Measurements from ENCODE around the gene SH3RF3. TPM values are rescaled to one million over a fixed set of nuclear protein-coding genes. Genes with fewer than 3 reads are reported as not detected.

Gene SH3RF3
- total RNA-seq, 1 experiment from 2014 or later, result 21.7 TPM

- Mint-ChIP-seq H3K9me3 (ENCODE audit: unreplicated experiment) (no peaks in the 10 kb centered on the region), H3K4me3 (ENCODE audit: unreplicated experiment) (no peak overlapping the region), H3K27me3 (ENCODE audit: insufficient read depth, unreplicated experiment) (no peaks in the 10 kb centered on the region), H3K36me3 (ENCODE audit: insufficient read depth, unreplicated experiment) (peaks cover 18% of the 10 kb centered on the region), H3K27ac (ENCODE audit: low read depth, unreplicated experiment) (no peak overlapping the region), H3K4me1 (ENCODE audit: insufficient read depth, unreplicated experiment) (no peaks in the 10 kb centered on the region)
- no peak for DNase-seq (ENCODE audit: unreplicated experiment)
- CTCF ChIA-PET, result no interaction called here
- no peak for TF ChIP-seq CTCF (IDR thresholded peaks at IDR 0.05; ENCODE audit: unreplicated experiment)
- intact Hi-C loops (cut with micrococcal nuclease), result no loop called here
- BruUV-seq (replicated peaks), result no TSS peak
- POLR2A ChIA-PET, result no interaction called here
Measured at GRCh38 chr2:109454765-109455394, 325.9 kb downstream of the SH3RF3 start.

GRCh38 chr2:109455731-109456691 is 327.0 kb downstream of the SH3RF3 start:
- Mint-ChIP-seq H3K27me3 (ENCODE audit: insufficient read depth, unreplicated experiment) (no peaks in the 10 kb centered on the region), H3K9me3 (ENCODE audit: unreplicated experiment) (no peaks in the 10 kb centered on the region), H3K4me1 (ENCODE audit: insufficient read depth, unreplicated experiment) (no peaks in the 10 kb centered on the region), H3K27ac (ENCODE audit: low read depth, unreplicated experiment) (no peak overlapping the region), H3K36me3 (ENCODE audit: insufficient read depth, unreplicated experiment) (peaks cover 6% of the 10 kb centered on the region), H3K4me3 (ENCODE audit: unreplicated experiment) (no peak overlapping the region)
- no TSS peak for BruUV-seq (replicated peaks)
- intact Hi-C loops (cut with micrococcal nuclease), result no loop called here
- no peak for DNase-seq (ENCODE audit: unreplicated experiment)
- no peak for TF ChIP-seq CTCF (IDR thresholded peaks at IDR 0.05; ENCODE audit: unreplicated experiment)
- CTCF ChIA-PET, result no interaction called here
- POLR2A ChIA-PET, result no interaction called here

GRCh38 chr2:109456776-109457175 is 327.8 kb downstream of the SH3RF3 start:
- CTCF ChIA-PET, result no interaction called here
- no peak for TF ChIP-seq CTCF (IDR thresholded peaks at IDR 0.05; ENCODE audit: unreplicated experiment)
- intact Hi-C loops (cut with micrococcal nuclease), result no loop called here
- H3K4me1 Mint-ChIP-seq (ENCODE audit: insufficient read depth, unreplicated experiment), result no peaks in the 10 kb centered on the region
- no peak overlapping the region for H3K4me3 Mint-ChIP-seq (ENCODE audit: unreplicated experiment)
- H3K9me3 Mint-ChIP-seq (ENCODE audit: unreplicated experiment), result no peaks in the 10 kb centered on the region
- POLR2A ChIA-PET, result no interaction called here
- BruUV-seq (replicated peaks), result no TSS peak
- H3K36me3 Mint-ChIP-seq (ENCODE audit: insufficient read depth, unreplicated experiment), result peaks cover 6% of the 10 kb centered on the region
- DNase-seq (ENCODE audit: unreplicated experiment), result no peak
- H3K27ac Mint-ChIP-seq (ENCODE audit: low read depth, unreplicated experiment), result no peak overlapping the region
- H3K27me3 Mint-ChIP-seq (ENCODE audit: insufficient read depth, unreplicated experiment), result no peaks in the 10 kb centered on the region

GRCh38 chr2:109457366-109457765 is 328.4 kb downstream of the SH3RF3 start:
- ChIA-PET POLR2A (no interaction called here), CTCF (no interaction called here)
- H3K4me1 Mint-ChIP-seq (ENCODE audit: insufficient read depth, unreplicated experiment), result no peaks in the 10 kb centered on the region
- BruUV-seq (replicated peaks), result no TSS peak
- H3K4me3 Mint-ChIP-seq (ENCODE audit: unreplicated experiment), result no peak overlapping the region
- peaks cover 6% of the 10 kb centered on the region for H3K36me3 Mint-ChIP-seq (ENCODE audit: insufficient read depth, unreplicated experiment)
- intact Hi-C loops (cut with micrococcal nuclease), result no loop called here
- DNase-seq (ENCODE audit: unreplicated experiment), result no peak
- no peak for TF ChIP-seq CTCF (IDR thresholded peaks at IDR 0.05; ENCODE audit: unreplicated experiment)
- H3K27ac Mint-ChIP-seq (ENCODE audit: low read depth, unreplicated experiment), result no peak overlapping the region
- H3K27me3 Mint-ChIP-seq (ENCODE audit: insufficient read depth, unreplicated experiment), result no peaks in the 10 kb centered on the region
- no peaks in the 10 kb centered on the region for H3K9me3 Mint-ChIP-seq (ENCODE audit: unreplicated experiment)
